GM19395 (cell line): ENCODE measurements around the gene CARNS1.
A peak's percentile ranks its signal among the peaks of the same experiment; 100 is the strongest.
"Not testable (repeated sequence)": the region's sequence is repeated elsewhere in the genome, so short reads cannot be mapped to it uniquely, and the experiment has no call there.

Experiments used
- ATAC-seq: cut with Tn5 transposase; IDR thresholded peaks from one replicate; pipeline ENCODE4 v1.9.1; 2021; ENCODE audit warnings: mild to moderate bottlenecking, moderate library complexity; ENCODE audit not compliant: unreplicated experiment

Gene CARNS1

GRCh38 chr11:67395555-67396258 is 19.8 kb upstream of the CARNS1 start:
- no peak for ATAC-seq

GRCh38 chr11:67396259-67396581 is 19.3 kb upstream of the CARNS1 start:
- ATAC-seq = no peak

GRCh38 chr11:67396587-67397389 is 18.7 kb upstream of the CARNS1 start:
- no peak for ATAC-seq

- ATAC-seq = no peak
Observed at GRCh38 chr11:67397536-67397935, 17.9 kb upstream of the CARNS1 start.

- no peak for ATAC-seq
Observed at GRCh38 chr11:67397986-67398660, 17.4 kb upstream of the CARNS1 start.

GRCh38 chr11:67398661-67399563 is 16.6 kb upstream of the CARNS1 start:
- no peak for ATAC-seq

GRCh38 chr11:67400251-67400941 is 15.1 kb upstream of the CARNS1 start:
- ATAC-seq = no peak

- peak; percentile 21 for ATAC-seq
Observed at GRCh38 chr11:67400942-67401494, 14.5 kb upstream of the CARNS1 start.

GRCh38 chr11:67401495-67402191 is 13.8 kb upstream of the CARNS1 start, which contains the start of gene PPP1CA:
Gene PPP1CA, minus strand, starts transcription at chr11:67401858. Its CDS starts 76 bp downstream, at chr11:67401782.
- peak; percentile 63 for ATAC-seq

- ATAC-seq = not testable (repeated sequence)
Observed at GRCh38 chr11:67402192-67402839, 13.2 kb upstream of the CARNS1 start.

GRCh38 chr11:67403085-67403484 is 12.4 kb upstream of the CARNS1 start:
- ATAC-seq = not testable (repeated sequence)

- no peak for ATAC-seq
Observed at GRCh38 chr11:67404515-67405195, 10.8 kb upstream of the CARNS1 start.

- no peak for ATAC-seq
Observed at GRCh38 chr11:67405196-67405567, 10.3 kb upstream of the CARNS1 start.

- no peak for ATAC-seq
Observed at GRCh38 chr11:67405688-67406339, 9.7 kb upstream of the CARNS1 start.

GRCh38 chr11:67406420-67406968 is 9.0 kb upstream of the CARNS1 start:
- ATAC-seq = no peak

- no peak for ATAC-seq
Observed at GRCh38 chr11:67406969-67407687, 8.3 kb upstream of the CARNS1 start.

GRCh38 chr11:67407688-67408163 is 7.8 kb upstream of the CARNS1 start:
- no peak for ATAC-seq
